Mucosa of descending colon (tissue), 3 donors: ENCODE results near the gene PAX6. TPM values are rescaled to one million over a fixed set of nuclear protein-coding genes. Genes with fewer than 3 reads are reported as not detected.

ENCODE experiments used
- ATAC-seq: fragments of 200-7000 bp; cut with Tn5 transposase; one replicate; pipeline ENCODE4 v1.9.1; 2020; ENCODE audit warnings: mild to moderate bottlenecking, moderate library complexity
- DNase-seq, 3 donors: peaks; one replicate each; pipeline ENCODE4 v3.0.0-alpha.2; 2020
- H3K36me3 ChIP-seq: fragments of 200-600 bp; one replicate; pipeline ENCODE4 v1.8.0; 2021; ENCODE audit warnings: low read depth, mild to moderate bottlenecking
- H3K4me1 ChIP-seq: fragments of 200-600 bp; one replicate; pipeline ENCODE4 v1.8.0; 2021; ENCODE audit warnings: low read depth, mild to moderate bottlenecking
- H3K4me3 ChIP-seq: fragments of 200-600 bp; one replicate; pipeline ENCODE4 v1.8.0; 2021; ENCODE audit warnings: mild to moderate bottlenecking
- H3K9me3 ChIP-seq: fragments of 200-600 bp; one replicate; pipeline ENCODE4 v1.8.0; 2021; ENCODE audit warnings: mild to moderate bottlenecking
- CTCF ChIP-seq: fragments of 200-600 bp; IDR thresholded peaks from one replicate; pipeline ENCODE4 v1.8.0; 2022; ENCODE audit warnings: antibody characterized with exemption, mild to moderate bottlenecking
- intact Hi-C, 2 donors: fragments of 100-400 bp; cut with DNase I in 1 of 2; cut with micrococcal nuclease in 1 of 2; formaldehyde crosslinking; loops; one replicate each; pipeline versions ENCODE4 v1.11.0 to v1.11.1; 2022; cut with DNase I, micrococcal nuclease
- total RNA-seq, 3 donors: library from RNA; stranded (reverse); fragmentation: NEBNext Ultra II Directional in 2 of 3; extraction: Animal tissue kit (Norgen Biotek cat#: 25700) in 2 of 3; gene quantifications; one replicate each; pipeline versions ENCODE4 v1.2.1 to v1.2.4, GENCODE V29; 2021 to 2023
- donor health status: DM: no; HTN: no; CAD: no; lungs with moderate emphysema.
- donor health status: DM: no; HTN: no; CAD: no.
- donor health status: DM: no; HTN: yes; CAD: no.

Gene PAX6
- total RNA-seq, 3 donors from 2014 or later: 0.09 to 1.1 (median 0.63) TPM

GRCh38 chr11:31802609-31802989 is 8.5 kb downstream of the PAX6 start:
- ATAC-seq (no peak), DNase-seq (no peak)
- H3K4me1 ChIP-seq: peaks cover 13% of the 10 kb centered on the region
- no peaks in the 10 kb centered on the region for H3K36me3 ChIP-seq
- no peaks in the 10 kb centered on the region for H3K9me3 ChIP-seq
- no peak for TF ChIP-seq CTCF
- H3K4me3 ChIP-seq: no peak overlapping the region
- intact Hi-C loops: no loop called here

GRCh38 chr11:31802000-31802551 is 9.0 kb downstream of the PAX6 start:
- no peak overlapping the region for H3K4me3 ChIP-seq
- peaks cover 13% of the 10 kb centered on the region for H3K4me1 ChIP-seq
- intact Hi-C loops: no loop called here
- ATAC-seq: no peak
- DNase-seq: no peak
- H3K36me3 ChIP-seq: no peaks in the 10 kb centered on the region
- no peak for TF ChIP-seq CTCF
- no peaks in the 10 kb centered on the region for H3K9me3 ChIP-seq

- intact Hi-C loops: no loop called here
- peaks cover 13% of the 10 kb centered on the region for H3K4me1 ChIP-seq
- ATAC-seq (no peak), DNase-seq (no peak)
- no peaks in the 10 kb centered on the region for H3K36me3 ChIP-seq
- TF ChIP-seq CTCF: no peak
- no peak overlapping the region for H3K4me3 ChIP-seq
- H3K9me3 ChIP-seq: no peaks in the 10 kb centered on the region
Observed at GRCh38 chr11:31801298-31801702, 9.8 kb downstream of the PAX6 start.

- no peaks in the 10 kb centered on the region for H3K9me3 ChIP-seq
- DNase-seq (no peak), ATAC-seq (no peak)
- peaks cover 13% of the 10 kb centered on the region for H3K4me1 ChIP-seq
- intact Hi-C loops: no loop called here
- TF ChIP-seq CTCF: no peak
- H3K4me3 ChIP-seq: no peak overlapping the region
- no peaks in the 10 kb centered on the region for H3K36me3 ChIP-seq
Observed at GRCh38 chr11:31800398-31801265, 10.5 kb downstream of the PAX6 start.

GRCh38 chr11:31799435-31800397 is 11.4 kb downstream of the PAX6 start:
- no peak overlapping the region for H3K4me3 ChIP-seq
- peaks cover 7% of the 10 kb centered on the region for H3K4me1 ChIP-seq
- ATAC-seq (no peak), DNase-seq (no peak)
- intact Hi-C loops: no loop called here
- no peaks in the 10 kb centered on the region for H3K9me3 ChIP-seq
- no peak for TF ChIP-seq CTCF
- no peaks in the 10 kb centered on the region for H3K36me3 ChIP-seq
